ENCODE measurements around the gene LAMB4. TPM values are rescaled to one million over a fixed set of nuclear protein-coding genes. Genes with fewer than 3 reads are reported as not detected.

The LAMB4 gene
- total RNA-seq, 1 experiment from 2014 or later, result not detected

Small RNA genes lying within 50 kb of the gene (small RNA-seq; reads per million reads assigned to genes)
- not detected for gene RF00012

Other genes with a start within 250 kb of the LAMB4 start
- 76.3 and 103 TPM in 2 replicates for gene DLD, start 239.2 kb downstream of the LAMB4 start, total RNA-seq (2014; rRNA removed; shearing (Covaris generic); ENCODE audit: low replicate concordance)
- gene LAMB1, start 127.2 kb downstream of the LAMB4 start, total RNA-seq (2014; rRNA removed; shearing (Covaris generic); ENCODE audit: low replicate concordance), result not detected in 2 replicates